Subcutaneous adipose tissue (tissue), 4 donors: ENCODE data around the gene MUL1. TPM values are rescaled to one million over a fixed set of nuclear protein-coding genes. Genes with fewer than 3 reads are reported as not detected.

Experiments
- total RNA-seq, 4 donors: library from RNA; depleted of rRNA; stranded (reverse); fragments of >200 nt; gene quantifications; one replicate each; pipeline ENCODE4 v1.1.0, GENCODE V29; 2016
- TF ChIP-seq, protein P1 (sequence below): fragments of 450-650 bp; IDR thresholded peaks from one replicate; pipeline ENCODE4 v1.5.1; 2016; ENCODE audit warnings: low read depth, mild to moderate bottlenecking, control low read depth, antibody characterized with exemption, moderate library complexity

The MUL1 gene, protein sequence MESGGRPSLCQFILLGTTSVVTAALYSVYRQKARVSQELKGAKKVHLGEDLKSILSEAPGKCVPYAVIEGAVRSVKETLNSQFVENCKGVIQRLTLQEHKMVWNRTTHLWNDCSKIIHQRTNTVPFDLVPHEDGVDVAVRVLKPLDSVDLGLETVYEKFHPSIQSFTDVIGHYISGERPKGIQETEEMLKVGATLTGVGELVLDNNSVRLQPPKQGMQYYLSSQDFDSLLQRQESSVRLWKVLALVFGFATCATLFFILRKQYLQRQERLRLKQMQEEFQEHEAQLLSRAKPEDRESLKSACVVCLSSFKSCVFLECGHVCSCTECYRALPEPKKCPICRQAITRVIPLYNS
- 10 to 100 TPM; 19.6 to 31.1 (median 23.5) TPM for total RNA-seq

DNA sequence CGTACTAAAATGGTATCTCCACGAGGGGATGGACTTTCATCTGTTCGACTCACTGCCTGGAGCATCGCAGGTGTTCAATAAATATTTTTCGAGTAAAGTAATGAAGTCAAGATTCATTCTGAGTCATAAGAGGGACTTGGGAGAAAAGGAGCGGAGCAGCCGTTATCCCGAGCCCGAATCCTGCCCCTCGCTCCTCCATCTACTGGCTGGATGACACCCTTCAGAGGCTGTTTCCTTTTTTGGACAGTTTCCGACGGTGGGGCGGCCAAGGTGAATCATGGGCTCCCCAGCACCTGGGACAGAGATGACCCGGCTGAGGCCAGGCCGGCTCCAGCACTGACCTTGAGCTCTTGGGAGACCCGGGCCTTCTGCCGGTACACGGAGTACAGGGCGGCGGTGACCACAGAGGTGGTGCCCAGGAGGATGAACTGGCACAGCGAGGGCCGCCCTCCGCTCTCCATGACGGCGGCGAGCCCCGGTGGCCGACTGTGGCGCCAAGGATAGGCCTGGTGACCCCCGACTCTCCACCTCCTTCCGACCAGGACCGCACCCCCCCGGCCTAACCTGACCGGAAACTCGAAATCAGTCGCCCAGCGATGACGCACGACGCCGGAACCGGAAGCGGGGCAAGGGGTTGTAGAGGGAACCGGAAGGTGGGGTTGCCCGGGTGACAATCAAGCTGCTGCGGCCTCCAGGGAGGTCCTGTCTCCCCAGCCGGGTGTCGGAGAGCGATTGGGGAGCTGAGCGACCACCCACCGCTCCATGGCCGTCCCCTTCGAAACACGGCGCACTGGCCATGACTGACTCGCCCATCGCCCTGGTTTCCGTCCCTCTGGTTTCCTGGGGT is at the start of gene MUL1:
Gene MUL1, minus strand, starts transcription at position 588 of the 847 bp plus-strand sequence. Its CDS starts 127 bp downstream, at position 461.
- TF ChIP-seq, protein P1, sequence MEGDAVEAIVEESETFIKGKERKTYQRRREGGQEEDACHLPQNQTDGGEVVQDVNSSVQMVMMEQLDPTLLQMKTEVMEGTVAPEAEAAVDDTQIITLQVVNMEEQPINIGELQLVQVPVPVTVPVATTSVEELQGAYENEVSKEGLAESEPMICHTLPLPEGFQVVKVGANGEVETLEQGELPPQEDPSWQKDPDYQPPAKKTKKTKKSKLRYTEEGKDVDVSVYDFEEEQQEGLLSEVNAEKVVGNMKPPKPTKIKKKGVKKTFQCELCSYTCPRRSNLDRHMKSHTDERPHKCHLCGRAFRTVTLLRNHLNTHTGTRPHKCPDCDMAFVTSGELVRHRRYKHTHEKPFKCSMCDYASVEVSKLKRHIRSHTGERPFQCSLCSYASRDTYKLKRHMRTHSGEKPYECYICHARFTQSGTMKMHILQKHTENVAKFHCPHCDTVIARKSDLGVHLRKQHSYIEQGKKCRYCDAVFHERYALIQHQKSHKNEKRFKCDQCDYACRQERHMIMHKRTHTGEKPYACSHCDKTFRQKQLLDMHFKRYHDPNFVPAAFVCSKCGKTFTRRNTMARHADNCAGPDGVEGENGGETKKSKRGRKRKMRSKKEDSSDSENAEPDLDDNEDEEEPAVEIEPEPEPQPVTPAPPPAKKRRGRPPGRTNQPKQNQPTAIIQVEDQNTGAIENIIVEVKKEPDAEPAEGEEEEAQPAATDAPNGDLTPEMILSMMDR: no peak

DNA sequence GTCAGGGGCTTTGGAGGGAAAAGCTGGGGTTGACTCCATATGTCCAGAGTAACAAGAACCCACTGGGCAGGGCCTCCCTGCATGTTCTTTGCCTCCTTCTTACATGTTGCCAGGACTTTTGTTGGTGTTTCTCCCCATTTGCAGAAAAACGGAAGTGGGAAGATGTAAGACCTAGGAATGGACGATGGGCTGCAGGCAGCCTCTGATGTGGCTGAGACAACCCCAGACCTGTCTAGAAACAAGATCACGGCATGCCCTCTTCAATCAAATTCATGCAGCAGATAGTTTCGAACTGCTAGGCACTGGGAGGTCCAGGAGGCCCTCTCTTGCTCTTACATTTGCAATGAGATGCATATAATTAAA is 47.8 kb upstream of the MUL1 start:
- TF ChIP-seq, protein P1: no peak

DNA sequence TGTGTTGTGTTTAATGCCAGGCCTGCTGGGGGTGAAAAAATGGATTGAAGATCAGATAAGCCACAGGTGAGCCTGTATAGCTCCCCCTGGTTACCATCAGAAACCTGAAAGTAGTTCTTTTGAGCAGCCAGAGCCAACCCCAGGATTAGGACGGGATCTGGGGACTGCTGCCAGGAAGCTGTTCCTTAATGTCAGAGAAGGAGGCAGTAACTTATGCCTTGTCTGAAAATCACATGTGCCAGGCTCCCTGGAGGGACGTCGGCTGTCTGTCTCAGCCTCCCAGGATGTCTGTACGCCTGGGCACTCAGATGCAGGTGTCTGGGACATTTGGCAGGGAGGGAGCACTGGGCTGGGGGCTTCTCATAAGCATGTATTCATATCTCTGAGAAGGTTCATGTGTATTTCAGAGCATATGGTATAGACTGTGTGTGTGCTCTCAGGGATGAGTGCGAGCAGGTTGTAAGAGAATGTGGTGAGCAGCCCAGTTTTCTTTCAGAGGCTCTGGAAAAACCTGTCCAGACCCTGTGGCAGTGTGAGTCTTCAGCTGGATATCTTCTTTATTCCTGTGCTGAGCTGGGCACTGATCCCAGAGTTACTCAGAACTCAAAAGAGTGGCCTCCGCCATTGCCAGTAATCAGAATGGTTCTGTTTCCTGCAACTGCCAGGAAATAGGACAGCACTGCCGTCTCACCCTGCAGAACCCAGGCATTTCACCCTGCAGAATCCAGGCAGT is 47.2 kb upstream of the MUL1 start:
- TF ChIP-seq, protein P1: no peak

DNA sequence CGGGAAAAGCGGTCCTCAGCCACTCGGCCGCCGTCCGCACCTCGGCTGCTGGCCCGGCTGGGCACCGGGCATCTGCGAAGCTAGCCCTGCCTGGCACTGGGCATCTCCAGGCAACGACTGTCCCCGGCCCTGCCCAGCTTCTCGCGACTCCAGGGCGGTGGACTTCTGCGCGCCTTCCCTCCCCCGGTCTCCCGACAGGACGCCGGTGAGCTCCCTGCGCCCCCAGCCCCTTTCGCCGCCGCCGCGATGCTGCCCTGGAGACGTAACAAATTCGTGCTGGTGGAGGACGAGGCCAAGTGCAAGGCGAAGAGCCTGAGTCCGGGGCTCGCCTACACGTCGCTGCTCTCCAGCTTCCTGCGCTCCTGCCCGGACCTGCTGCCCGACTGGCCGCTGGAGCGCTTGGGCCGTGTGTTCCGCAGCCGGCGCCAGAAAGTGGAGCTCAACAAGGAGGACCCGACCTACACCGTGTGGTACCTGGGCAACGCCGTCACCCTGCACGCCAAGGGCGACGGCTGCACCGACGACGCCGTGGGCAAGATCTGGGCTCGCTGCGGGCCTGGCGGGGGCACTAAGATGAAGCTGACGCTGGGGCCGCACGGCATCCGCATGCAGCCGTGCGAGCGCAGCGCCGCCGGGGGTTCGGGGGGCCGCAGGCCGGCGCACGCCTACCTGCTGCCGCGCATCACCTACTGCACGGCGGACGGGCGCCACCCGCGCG is 44.9 kb upstream of the MUL1 start:
- TF ChIP-seq, protein P1: no peak

DNA sequence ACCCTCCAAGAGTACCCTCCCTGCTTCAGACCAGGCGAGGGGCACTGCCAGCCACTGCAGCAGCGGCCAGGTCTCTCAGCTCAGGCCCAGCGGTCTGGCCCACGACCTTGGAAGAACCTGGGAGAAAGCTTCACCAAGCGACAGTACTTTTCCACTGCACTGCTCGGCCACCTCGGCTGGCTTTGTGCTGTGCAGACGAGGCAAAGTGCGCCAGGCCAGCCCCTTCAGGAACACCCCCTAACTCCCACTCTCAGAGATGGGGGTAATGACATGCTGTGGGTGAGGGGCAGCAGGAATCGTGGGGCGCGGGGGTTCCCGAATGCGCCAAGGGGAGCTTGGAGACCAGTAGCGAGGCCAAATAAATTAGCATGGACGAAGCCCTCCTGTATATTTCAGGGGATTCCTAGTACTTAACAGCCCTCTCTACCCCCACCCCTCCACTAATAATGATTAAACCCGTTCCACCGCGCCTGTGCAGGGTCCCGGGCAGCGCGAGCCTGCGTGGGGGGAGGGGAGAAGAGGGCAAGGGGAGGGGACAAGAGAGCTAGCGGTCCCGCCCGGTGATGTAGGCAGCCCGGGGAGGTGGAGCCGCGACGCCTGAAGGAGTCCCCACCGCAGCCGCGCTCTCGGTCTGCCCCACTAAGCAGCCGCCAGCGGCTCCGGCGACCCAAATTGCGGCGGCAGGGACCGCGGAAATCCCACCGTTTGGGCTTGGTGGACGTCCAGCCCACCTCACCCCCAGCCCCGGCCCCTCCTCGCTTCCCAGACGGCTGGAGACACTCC is 44.2 kb upstream of the MUL1 start, which contains the start of gene FAM43B:
Gene FAM43B, plus strand, starts transcription at position 629 of the 783 bp plus-strand sequence. CDS start 401 bp downstream, outside the sequence.
- TF ChIP-seq, protein P1: no peak

DNA sequence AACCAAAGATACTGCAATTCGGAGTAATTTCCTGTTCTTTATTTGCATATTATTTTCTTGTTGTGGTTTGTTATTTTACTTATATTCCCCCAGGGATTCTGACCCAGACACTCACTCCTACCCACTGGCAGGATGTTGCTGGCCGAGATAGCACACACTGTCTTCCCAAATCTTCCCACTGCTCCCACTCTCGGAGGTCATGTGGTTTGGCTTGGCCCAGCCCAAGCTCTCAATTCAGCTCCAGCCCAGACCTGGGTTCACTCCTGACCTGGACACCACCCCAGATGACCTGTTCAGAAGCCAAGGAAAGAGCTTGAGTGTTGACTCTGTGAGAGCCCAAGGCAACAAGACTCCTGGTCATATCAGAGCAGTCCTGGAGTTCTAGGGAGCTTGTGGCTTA is 43.2 kb upstream of the MUL1 start:
- TF ChIP-seq, protein P1: no peak
